Measurements from ENCODE around the gene DST. TPM values are rescaled to one million over a fixed set of nuclear protein-coding genes. Genes with fewer than 3 reads are reported as not detected.

Gene DST
- total and polyA plus RNA-seq, 2 of the 4 experiments (the other 2 are of a cell fraction), result 97.7 to 452 TPM

GRCh38 chr6:56525974-56526789 lies 116.5 kb downstream of the DST start:
- H3K27ac ChIP-seq (ENCODE audit: insufficient read depth, low read length), result peak overlapping the region; percentile 96
- in situ Hi-C loops (cut with MboI; ENCODE audit: low sequenced_read_pairs), result no loop called here
- H2BK20ac ChIP-seq (ENCODE audit: low read depth, low read length), result peak overlapping the region; percentile 80
- H3K9me3 ChIP-seq (ENCODE audit: control insufficient read depth, insufficient read depth, low read length), result no peaks in the 10 kb centered on the region
- peak overlapping the region; percentile 96 for H2BK120ac ChIP-seq (ENCODE audit: low read depth, low read length)
- no TSS peak for BruUV-seq (replicated peaks)
- peak overlapping the region; percentile 81 for H4K5ac ChIP-seq (ENCODE audit: low read depth, low read length)
- H3K9ac ChIP-seq (ENCODE audit: low read depth, low read length), result peak overlapping the region; percentile 87
- peak overlapping the region; percentile 95 for H2BK5ac ChIP-seq (ENCODE audit: low read depth, low read length, poor library complexity, severe bottlenecking)
- no peaks in the 10 kb centered on the region for H3K27me3 ChIP-seq (ENCODE audit: control insufficient read depth, insufficient read depth, low read length)
- dilution Hi-C loops (cut with HindIII; ENCODE audit: low sequenced_read_pairs, unreplicated experiment), result no loop called here
- H3K9me1 ChIP-seq (ENCODE audit: insufficient read depth, low read length), result peaks cover 14% of the 10 kb centered on the region
- CTCF ChIA-PET, result no interaction called here
- 100% methylated on average over 2 of the region's 11 CpGs; no CpG with 5 or more reads in 1 of the 2 experiments for WGBS, 2 experiments (ENCODE audit: extremely low coverage in 2 of 2, insufficient read length in 1 of 2)
- intact Hi-C loops (cut with micrococcal nuclease), result loop anchor here (1.0 kb wide), 1 partner anchor 16 kb away; no protein-coding TSS in a partner anchor
- peak overlapping the region; percentile 85 for H3K18ac ChIP-seq (ENCODE audit: low read depth, low read length)
- H3K4me1 ChIP-seq (ENCODE audit: control insufficient read depth, insufficient read depth, low read length), result peaks cover 30% of the 10 kb centered on the region
- H2AK5ac ChIP-seq (ENCODE audit: low read depth, low read length), result peak overlapping the region; percentile 99
- ATAC-seq (ENCODE audit: low read depth) (no peak), DNase-seq (no peak)
- peak overlapping the region; percentile 63 for H3K4me2 ChIP-seq (ENCODE audit: low read depth, low read length)
- H2BK15ac ChIP-seq (ENCODE audit: low read depth, low read length), result peak overlapping the region; percentile 88
- peaks cover 8 to 43% of the 10 kb centered on the region in 2 experiments for H3K79me1 ChIP-seq (ENCODE audit: low read depth in 1 of 2, low read length in 2 of 2)
- peaks cover 22% of the 10 kb centered on the region for H3K36me3 ChIP-seq (ENCODE audit: control insufficient read depth, insufficient read depth, low read length)
- peak overlapping the region; percentile 98 for H4K91ac ChIP-seq (ENCODE audit: insufficient read depth, low read depth, low read length)
- H3K56ac ChIP-seq (ENCODE audit: extremely low read depth, insufficient read depth, low read length), result peak overlapping the region; percentile 88
- no peak overlapping the region for H3K4me3 ChIP-seq (ENCODE audit: insufficient read depth, low read depth, low read length)
- H3K4ac ChIP-seq (ENCODE audit: low read depth, low read length), result peak overlapping the region; percentile 97
- no peak overlapping the region for H2AK9ac ChIP-seq (replicated peaks; ENCODE audit: low read depth, low read length, poor library complexity)
- H3K23ac ChIP-seq (ENCODE audit: low read depth, low read length), result peak overlapping the region; percentile 61
- POLR2A ChIA-PET (ENCODE audit: unreplicated experiment), result no interaction called here
- H4K8ac ChIP-seq (ENCODE audit: low read depth in 2 of 2, low read length in 2 of 2), result peak overlapping the region; percentile 88 to 93
- H2AFZ ChIP-seq (replicated peaks; ENCODE audit: low read length, poor library complexity), result no peak overlapping the region
- H3K14ac ChIP-seq (replicated peaks; ENCODE audit: low read depth, low read length), result peak overlapping the region; percentile 96
- peaks cover 10% of the 10 kb centered on the region; the same call in 1 of the 2 replicates for H4K20me1 ChIP-seq (ENCODE audit: insufficient read depth, low read length)
- no peak for TF ChIP-seq SMC3 (IDR thresholded peaks at IDR 0.05; ENCODE audit: low read depth, low read length)
- TF ChIP-seq RAD21 (IDR thresholded peaks at IDR 0.05; ENCODE audit: low read length), result no peak
